Activated CD8-positive, alpha-beta memory T cell treated with anti-CD3 and anti-CD28 coated beads for 36 hours (primary cell): ENCODE measurements around the gene ACVR2A. TPM values are rescaled to one million over a fixed set of nuclear protein-coding genes. Genes with fewer than 3 reads are reported as not detected.

Experiments
- CTCF ChIA-PET: fragments of 350-600 bp; sonication (Branson Sonifier 250); formaldehyde crosslinking; loops from one replicate; lab custom pipeline; 2021; ENCODE audit warnings: antibody characterized with exemption; lab: Charles Lee
- POLR2A ChIA-PET: fragments of 350-600 bp; sonication (Branson Sonifier 250); formaldehyde crosslinking; loops from one replicate; lab custom pipeline; 2021; ENCODE audit warnings: antibody characterized with exemption; lab: Charles Lee
- total RNA-seq, 2 experiments: library from RNA; stranded (reverse); gene quantifications; one replicate each; pipeline ENCODE4 v1.2.3, GENCODE V29; 2021

The ACVR2A gene
- total RNA-seq, 2 experiments from 2014 or later = 1.4 TPM

- CTCF ChIA-PET = no interaction called here
These were observed 69.1 kb downstream of the ACVR2A start for GRCh38 chr2:147913701-147914480.

GRCh38 chr2:147916067-147916466 is 71.2 kb downstream of the ACVR2A start:
- POLR2A ChIA-PET = no interaction called here
- CTCF ChIA-PET = no interaction called here

More at GRCh38 chr2:147913701-147914480, 69.1 kb downstream of the ACVR2A start:
- POLR2A ChIA-PET = interaction anchor here (0.6 kb wide), 1 partner anchor 987 kb away, joined by 3 read pairs; no protein-coding TSS in a partner anchor

GRCh38 chr2:147916723-147917122 is 71.9 kb downstream of the ACVR2A start:
- ChIA-PET CTCF (no interaction called here), POLR2A (no interaction called here)

- ChIA-PET POLR2A (no interaction called here), CTCF (no interaction called here)
These were observed 72.3 kb downstream of the ACVR2A start for GRCh38 chr2:147917161-147917560.

GRCh38 chr2:147923846-147924245 is 79.0 kb downstream of the ACVR2A start:
- CTCF ChIA-PET = no interaction called here
- POLR2A ChIA-PET = no interaction called here

GRCh38 chr2:147924647-147925046 is 79.8 kb downstream of the ACVR2A start:
- CTCF ChIA-PET = no interaction called here
- POLR2A ChIA-PET = no interaction called here

- CTCF ChIA-PET = interaction anchor here (0.6 kb wide), 1 partner anchor 62 kb away, joined by 3 read pairs; no protein-coding TSS in a partner anchor
- POLR2A ChIA-PET = no interaction called here
These were observed 81.1 kb downstream of the ACVR2A start for GRCh38 chr2:147925886-147926285.

GRCh38 chr2:147927053-147927588 is 82.3 kb downstream of the ACVR2A start:
- ChIA-PET POLR2A (no interaction called here), CTCF (no interaction called here)

GRCh38 chr2:147933931-147934330 is 89.1 kb downstream of the ACVR2A start:
- ChIA-PET POLR2A (no interaction called here), CTCF (interaction anchor here (0.5 kb wide), 1 partner anchor 89 kb away, joined by 3 read pairs; no protein-coding TSS in a partner anchor)

GRCh38 chr2:147934881-147935620 is 90.2 kb downstream of the ACVR2A start:
- ChIA-PET POLR2A (no interaction called here), CTCF (no interaction called here)

GRCh38 chr2:147937744-147938349 is 93.0 kb downstream of the ACVR2A start:
- POLR2A ChIA-PET = no interaction called here

GRCh38 chr2:147939313-147939712 is 94.5 kb downstream of the ACVR2A start:
- POLR2A ChIA-PET = no interaction called here
- CTCF ChIA-PET = no interaction called here

More at GRCh38 chr2:147937744-147938349, 93.0 kb downstream of the ACVR2A start:
- CTCF ChIA-PET = no interaction called here

- CTCF ChIA-PET = no interaction called here
- POLR2A ChIA-PET = no interaction called here
These were observed 100.8 kb downstream of the ACVR2A start for GRCh38 chr2:147945660-147946059.

- ChIA-PET CTCF (no interaction called here), POLR2A (no interaction called here)
These were observed 107.3 kb downstream of the ACVR2A start for GRCh38 chr2:147952118-147952517.

- ChIA-PET CTCF (no interaction called here), POLR2A (no interaction called here)
These were observed 123.7 kb downstream of the ACVR2A start for GRCh38 chr2:147968571-147968970.

- ChIA-PET CTCF (no interaction called here), POLR2A (no interaction called here)
These were observed 131.3 kb downstream of the ACVR2A start for GRCh38 chr2:147976102-147976501.

- ChIA-PET CTCF (no interaction called here), POLR2A (no interaction called here)
These were observed 132.8 kb downstream of the ACVR2A start for GRCh38 chr2:147977679-147978078.
